Stimulated activated CD4-positive, alpha-beta T cell treated with anti-CD3 and anti-CD28 coated beads, Interleukin-15, amount 100 ng/mL, for 48 hours (primary cell): Measurements from ENCODE around the gene IRF2BPL.
A peak's percentile ranks its signal among the peaks of the same experiment; 100 is the strongest.

Experiments used
- DNase-seq, 2 donors: peaks; one replicate each; pipeline ENCODE4 v3.0.0-alpha.2; 2020; ENCODE audit warnings: low read depth in 2 of 2

Gene IRF2BPL

GRCh38 chr14:77011245-77011644, 17.3 kb downstream of the IRF2BPL start:
- DNase-seq = no peak

GRCh38 chr14:77009014-77009413, 19.5 kb downstream of the IRF2BPL start:
- DNase-seq = no peak

- no peak for DNase-seq
These were observed 20.0 kb downstream of the IRF2BPL start for GRCh38 chr14:77008541-77008940.

- DNase-seq = no peak
These were observed 20.5 kb downstream of the IRF2BPL start for GRCh38 chr14:77007975-77008421.

- DNase-seq = no peak
These were observed 21.1 kb downstream of the IRF2BPL start for GRCh38 chr14:77007183-77007974.

GRCh38 chr14:77006132-77006531, 22.4 kb downstream of the IRF2BPL start:
- DNase-seq = no peak

GRCh38 chr14:77005559-77005958, 22.9 kb downstream of the IRF2BPL start:
- DNase-seq = no peak

GRCh38 chr14:77004711-77005460, 23.6 kb downstream of the IRF2BPL start:
- no peak for DNase-seq

- no peak for DNase-seq
These were observed 24.4 kb downstream of the IRF2BPL start for GRCh38 chr14:77003960-77004710.

- no peak for DNase-seq
These were observed 25.6 kb downstream of the IRF2BPL start for GRCh38 chr14:77002889-77003288.

GRCh38 chr14:77002335-77002734, 26.2 kb downstream of the IRF2BPL start:
- no peak for DNase-seq

GRCh38 chr14:77000340-77001270, 27.9 kb downstream of the IRF2BPL start:
- DNase-seq = no peak

GRCh38 chr14:76998910-76999309, 29.6 kb downstream of the IRF2BPL start:
- no peak for DNase-seq

- DNase-seq = no peak
These were observed 31.1 kb downstream of the IRF2BPL start for GRCh38 chr14:76997257-76997970.

GRCh38 chr14:76996563-76997146, 31.9 kb downstream of the IRF2BPL start:
- no peak for DNase-seq

GRCh38 chr14:76995279-76996035, 33.1 kb downstream of the IRF2BPL start:
- DNase-seq = peak in 1 of 2 donors; percentile 30

- DNase-seq = no peak
These were observed 34.8 kb downstream of the IRF2BPL start for GRCh38 chr14:76993752-76994151.

GRCh38 chr14:76990084-76990483, 38.4 kb downstream of the IRF2BPL start:
- DNase-seq = no peak

GRCh38 chr14:76987956-76988520, 40.5 kb downstream of the IRF2BPL start:
- DNase-seq = no peak
